ENCODE results near the gene SCYL3.

Gene SCYL3

GRCh38 chr1:169882039-169882511 is 11.6 kb downstream of the SCYL3 start:
- no peak overlapping the region for H3K4me3 ChIP-seq (ENCODE audit: low read depth, low read length)
- DNase-seq (ENCODE audit: low read depth), result no peak
- no peak for TF ChIP-seq CTCF (IDR thresholded peaks at IDR 0.05; ENCODE audit: control insufficient read depth, extremely low read depth, insufficient read depth)

GRCh38 chr1:169879034-169879840 is 14.5 kb downstream of the SCYL3 start:
- no peak for TF ChIP-seq CTCF (IDR thresholded peaks at IDR 0.05; ENCODE audit: control insufficient read depth, extremely low read depth, insufficient read depth)
- DNase-seq (ENCODE audit: low read depth), result no peak
- no peak overlapping the region for H3K4me3 ChIP-seq (ENCODE audit: low read depth, low read length)

- no peak for TF ChIP-seq CTCF (IDR thresholded peaks at IDR 0.05; ENCODE audit: control insufficient read depth, extremely low read depth, insufficient read depth)
- no peak for DNase-seq (ENCODE audit: low read depth)
- no peak overlapping the region for H3K4me3 ChIP-seq (ENCODE audit: low read depth, low read length)
Observed at GRCh38 chr1:169878498-169878897, 15.2 kb downstream of the SCYL3 start.

- TF ChIP-seq CTCF (IDR thresholded peaks at IDR 0.05; ENCODE audit: control insufficient read depth, extremely low read depth, insufficient read depth), result no peak
- H3K4me3 ChIP-seq (ENCODE audit: low read depth, low read length), result no peak overlapping the region
- no peak for DNase-seq (ENCODE audit: low read depth)
Observed at GRCh38 chr1:169877800-169878491, 15.8 kb downstream of the SCYL3 start.

- no peak overlapping the region for H3K4me3 ChIP-seq (ENCODE audit: low read depth, low read length)
- no peak for DNase-seq (ENCODE audit: low read depth)
- TF ChIP-seq CTCF (IDR thresholded peaks at IDR 0.05; ENCODE audit: control insufficient read depth, extremely low read depth, insufficient read depth), result no peak
Observed at GRCh38 chr1:169874229-169874628, 19.5 kb downstream of the SCYL3 start.

- DNase-seq (ENCODE audit: low read depth), result no peak
- TF ChIP-seq CTCF (IDR thresholded peaks at IDR 0.05; ENCODE audit: control insufficient read depth, extremely low read depth, insufficient read depth), result no peak
- H3K4me3 ChIP-seq (ENCODE audit: low read depth, low read length), result no peak overlapping the region
Observed at GRCh38 chr1:169873582-169874199, 20.0 kb downstream of the SCYL3 start.

Measured in LNCaP clone FGC (cell line).